ENCODE measurements around the gene ASS1.

Gene ASS1

GRCh38 chr9:130437011-130437789, 7.6 kb upstream of the ASS1 start:
- no peak for DNase-seq

DNA sequence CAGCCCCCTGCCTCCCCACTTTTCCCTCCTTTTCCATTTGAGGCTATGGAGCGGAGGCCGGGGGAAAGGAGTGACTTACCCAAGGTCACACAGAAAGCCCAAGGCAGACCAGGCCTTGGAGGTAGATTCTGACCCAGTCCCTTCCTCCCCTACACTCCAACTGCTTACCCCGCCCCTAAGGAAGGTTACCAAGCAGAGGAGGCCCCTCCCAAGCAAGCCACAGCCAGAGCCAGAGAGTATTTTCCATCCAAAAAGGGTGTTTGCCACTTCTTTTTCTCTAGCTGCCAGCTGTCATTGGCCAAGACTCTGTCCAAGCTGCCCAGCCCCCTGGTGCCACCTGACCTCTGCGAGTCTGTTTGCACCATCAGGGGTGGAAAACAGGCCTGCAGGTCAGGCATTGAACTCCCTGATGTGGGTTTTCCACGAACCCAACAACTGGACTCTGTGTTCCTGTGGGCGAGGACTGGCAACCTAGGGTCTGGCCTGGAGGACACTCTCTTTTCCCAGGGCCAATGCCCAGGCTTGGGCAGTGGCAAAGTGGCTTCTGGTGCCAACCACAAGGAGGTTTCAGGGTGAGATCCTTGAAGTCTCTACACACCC, 6.3 kb upstream of the ASS1 start:
- no peak for DNase-seq

- no peak for DNase-seq
Measured at GRCh38 chr9:130441031-130441430, 3.7 kb upstream of the ASS1 start.

DNA sequence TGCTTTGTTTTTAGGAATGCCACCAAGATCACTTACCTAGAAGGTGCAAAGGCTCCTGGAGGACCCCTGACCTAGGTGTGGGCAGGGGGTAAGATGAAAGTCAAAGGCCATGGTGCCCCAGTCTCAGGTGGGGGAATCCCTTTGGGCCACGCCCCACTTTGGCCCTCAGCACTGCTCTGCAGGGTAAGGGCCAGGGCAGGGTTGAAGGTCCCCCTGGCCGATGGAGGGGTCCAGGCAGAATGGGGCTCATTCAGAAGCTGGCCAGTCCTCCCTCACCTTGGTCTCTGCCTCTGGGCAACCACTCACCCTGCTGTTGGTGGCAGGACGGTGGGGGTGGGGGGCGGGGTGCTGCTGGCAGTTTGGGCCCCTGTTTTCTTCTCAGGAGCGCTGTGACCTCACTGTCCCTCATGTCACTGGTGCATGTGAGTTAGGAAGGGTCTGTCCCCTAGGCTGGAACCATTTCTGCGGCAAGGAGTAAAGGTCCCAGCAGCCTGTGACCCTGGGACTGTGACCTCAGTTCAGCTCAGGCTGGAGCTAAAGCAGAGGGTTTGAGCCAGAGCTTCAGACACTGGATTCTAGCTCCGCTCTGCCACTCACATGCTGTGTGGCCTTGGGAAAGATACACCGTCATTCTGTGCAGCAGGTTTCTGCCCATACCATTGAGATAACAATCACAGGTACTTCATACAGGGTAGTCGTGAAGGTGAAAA, 1.9 kb upstream of the ASS1 start:
- DNase-seq = no peak

DNA sequence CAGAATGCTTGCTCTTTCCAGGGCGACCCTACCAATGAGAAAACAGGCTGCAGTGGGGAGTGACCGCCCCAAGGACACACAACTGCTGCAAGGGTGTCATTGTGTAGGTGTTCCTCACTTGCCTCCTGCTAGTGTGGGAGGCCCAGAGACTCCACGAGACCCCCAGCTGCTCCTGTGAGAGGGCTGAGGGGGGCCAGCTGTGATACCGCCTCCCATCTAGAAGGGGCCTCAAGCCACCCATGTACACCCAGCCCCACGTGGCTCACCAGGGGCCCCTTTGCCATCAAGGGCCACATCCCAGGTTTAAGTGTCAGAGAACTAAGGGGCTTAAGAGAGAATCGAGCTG, 1.3 kb upstream of the ASS1 start:
- DNase-seq = no peak

- no peak for DNase-seq
Measured at GRCh38 chr9:130443840-130444492, 795 bp upstream of the ASS1 start.

- no peak for DNase-seq
Measured at GRCh38 chr9:130445268-130445983, 665 bp downstream of the ASS1 start.

DNA sequence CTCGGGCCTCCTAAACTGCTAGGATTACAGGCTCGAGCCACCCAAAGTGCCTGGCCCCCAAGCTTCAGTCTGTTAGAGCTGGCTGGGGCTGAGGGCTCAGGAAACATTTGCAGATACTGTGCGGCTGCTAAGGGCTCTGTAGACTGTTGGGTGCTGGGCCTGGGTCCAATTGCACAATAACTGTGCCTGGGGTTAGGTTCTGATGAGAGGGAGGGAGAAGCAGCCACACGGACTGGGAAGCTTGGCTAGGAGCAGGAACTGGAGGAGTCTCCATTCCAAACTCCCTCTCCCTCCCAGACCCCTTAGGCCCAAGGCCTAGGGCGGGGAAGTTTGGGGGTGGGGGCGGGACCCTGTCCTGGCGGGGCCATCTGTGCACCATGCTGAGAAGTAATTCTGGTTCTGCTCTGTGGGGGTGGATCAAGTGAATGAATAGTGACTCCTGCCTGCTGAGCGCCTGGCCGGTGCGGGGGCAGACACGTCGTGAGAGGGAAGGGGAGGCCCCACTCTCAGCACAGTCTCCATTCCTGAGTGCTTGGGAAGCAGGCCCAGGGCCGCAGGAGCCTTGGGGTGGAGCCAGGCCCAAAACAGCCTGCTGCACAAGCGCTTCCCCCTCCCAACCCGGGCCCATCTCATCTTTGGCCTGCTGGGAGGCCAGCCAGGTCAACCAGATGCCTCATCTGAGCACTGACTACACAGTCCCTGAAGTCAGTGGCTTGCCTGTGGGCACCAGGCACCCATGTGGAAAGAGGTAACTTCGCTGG, 1.5 kb downstream of the ASS1 start:
- DNase-seq = no peak

DNA sequence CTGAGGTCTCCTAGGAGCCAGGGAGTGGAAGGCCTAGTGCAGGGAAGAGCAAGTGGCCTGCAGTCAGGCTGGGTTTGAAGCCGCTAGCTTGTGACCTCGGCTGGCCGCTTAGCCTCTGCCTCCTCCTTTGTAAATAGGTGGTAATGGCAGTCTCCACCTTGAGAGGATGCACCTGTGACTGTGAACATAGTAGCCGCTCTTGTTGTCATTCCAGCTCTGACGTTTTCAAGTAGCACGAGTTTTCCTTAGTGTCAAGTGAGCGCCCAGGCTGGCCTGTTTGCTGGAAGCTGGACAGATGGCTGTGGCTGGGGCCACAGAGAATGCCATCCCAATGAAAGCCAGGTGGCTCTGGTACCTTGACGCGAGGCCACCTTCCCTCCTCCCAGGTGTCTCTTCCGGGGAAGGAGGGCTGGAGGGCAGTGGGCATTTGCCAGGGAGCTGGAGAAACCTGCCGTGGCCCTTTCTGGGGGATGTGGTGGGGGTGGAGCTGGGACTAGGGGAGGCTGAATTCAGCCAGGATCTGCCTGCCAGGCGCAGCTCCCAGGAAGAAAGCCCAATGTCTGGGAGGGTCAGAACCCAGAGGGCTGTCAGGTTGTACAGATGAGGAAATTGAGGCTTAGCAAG, 2.5 kb downstream of the ASS1 start:
- no peak for DNase-seq

GRCh38 chr9:130448035-130448624, 3.4 kb downstream of the ASS1 start:
- peak; percentile 35 for DNase-seq

DNA sequence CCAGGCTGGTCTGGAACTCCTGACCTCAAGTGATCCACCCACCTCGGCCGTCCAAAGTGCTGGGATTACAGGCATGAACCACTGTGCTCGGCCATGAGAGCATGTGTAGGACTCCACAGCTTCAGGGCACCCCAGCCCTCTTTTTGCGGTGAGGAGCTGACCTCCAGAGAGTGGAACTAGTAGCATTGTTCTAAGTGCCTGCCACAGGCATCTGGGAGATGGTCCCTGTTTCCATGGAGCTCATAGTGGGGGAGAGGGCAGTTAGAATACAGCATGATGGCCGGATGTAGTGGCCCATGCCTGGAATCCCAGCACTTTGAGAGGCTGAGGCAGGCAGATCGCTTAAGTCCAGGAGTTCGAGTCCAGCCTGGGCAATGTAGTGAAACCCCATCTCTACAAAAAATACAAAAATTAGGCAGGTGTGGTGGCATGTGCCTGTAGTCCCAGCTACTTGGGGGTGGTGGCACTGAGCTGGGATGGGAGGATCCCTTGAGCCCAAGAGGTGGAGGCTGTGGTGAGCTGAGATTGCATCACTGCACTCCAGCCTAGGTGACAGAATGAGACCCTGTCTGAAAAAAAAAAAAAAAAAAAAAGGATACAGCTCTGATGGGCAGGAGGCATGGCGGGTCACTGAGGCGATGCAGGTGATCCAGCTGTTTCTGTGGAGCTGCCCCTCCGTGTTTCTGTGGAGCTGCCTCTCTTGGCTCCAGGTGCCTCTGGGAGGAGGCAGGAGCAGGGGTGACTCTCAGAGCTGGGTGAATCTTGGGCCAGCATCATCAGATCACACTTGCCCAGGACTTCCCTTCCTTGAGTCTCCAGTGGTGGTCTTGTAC, 4.2 kb downstream of the ASS1 start:
- DNase-seq = no peak

- no peak for DNase-seq
Measured at GRCh38 chr9:130450344-130451003, 5.7 kb downstream of the ASS1 start.

DNA sequence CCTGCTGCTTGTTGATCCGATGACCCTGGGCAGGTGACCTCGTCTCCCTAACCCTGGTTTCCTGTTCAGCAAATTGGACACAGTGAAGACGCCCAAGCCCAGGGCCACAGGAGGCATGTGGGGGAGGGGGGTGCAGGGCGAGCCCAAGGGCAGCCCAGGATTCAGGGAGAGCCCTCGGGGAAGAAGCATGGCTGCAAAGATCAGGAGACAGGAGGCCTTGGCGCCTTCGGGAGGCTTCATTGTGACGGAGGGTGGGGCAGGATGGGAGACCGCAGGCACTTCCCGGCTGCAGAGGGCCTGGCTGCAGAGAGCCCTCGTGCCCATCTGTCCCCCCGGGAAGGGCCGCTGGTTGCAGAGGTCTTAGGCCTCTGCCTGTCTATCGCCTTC, 6.2 kb downstream of the ASS1 start:
- DNase-seq = no peak

DNA sequence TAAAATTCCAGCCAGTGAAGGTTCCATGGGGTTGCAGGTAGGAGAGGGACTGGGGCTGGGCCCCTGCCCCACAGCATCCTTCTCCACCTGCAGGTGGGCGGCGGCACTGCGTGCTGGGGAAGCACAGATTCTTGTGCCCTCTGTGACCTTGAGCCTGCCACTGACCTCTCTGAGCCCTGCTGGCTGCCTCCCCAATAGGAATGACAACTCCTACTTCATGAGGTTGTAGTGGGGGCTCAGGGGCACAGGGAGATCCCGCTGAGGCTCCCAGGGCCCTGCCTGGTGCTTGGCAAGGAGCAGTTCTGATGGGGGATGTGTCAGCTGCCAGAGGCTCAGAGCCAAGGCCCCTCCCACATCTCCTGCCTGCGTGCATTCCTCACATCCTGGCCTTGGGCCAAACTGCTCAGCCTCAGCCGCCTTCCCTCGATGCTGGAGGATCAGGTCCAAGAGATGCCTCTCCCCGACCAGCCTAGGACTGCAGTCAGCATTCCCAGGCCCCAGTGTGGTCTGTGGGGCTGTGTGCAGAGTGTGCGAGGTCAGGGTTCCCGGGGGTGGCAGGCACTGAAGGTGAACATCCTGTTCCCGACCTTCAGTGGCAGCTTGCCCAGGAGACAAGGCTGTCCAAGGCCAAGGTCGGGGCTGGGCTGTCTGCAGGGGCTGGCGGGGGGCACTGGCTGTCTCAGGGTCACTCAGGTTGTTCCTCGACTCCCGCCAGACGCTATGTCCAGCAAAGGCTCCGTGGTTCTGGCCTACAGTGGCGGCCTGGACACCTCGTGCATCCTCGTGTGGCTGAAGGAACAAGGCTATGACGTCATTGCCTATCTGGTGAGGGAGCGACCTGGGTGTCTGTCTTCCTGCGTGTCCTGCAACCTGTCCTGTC, 7.0 kb downstream of the ASS1 start:
- peak; percentile 97 for DNase-seq

- no peak for DNase-seq
Measured at GRCh38 chr9:130452835-130453234, 8.1 kb downstream of the ASS1 start.

DNA sequence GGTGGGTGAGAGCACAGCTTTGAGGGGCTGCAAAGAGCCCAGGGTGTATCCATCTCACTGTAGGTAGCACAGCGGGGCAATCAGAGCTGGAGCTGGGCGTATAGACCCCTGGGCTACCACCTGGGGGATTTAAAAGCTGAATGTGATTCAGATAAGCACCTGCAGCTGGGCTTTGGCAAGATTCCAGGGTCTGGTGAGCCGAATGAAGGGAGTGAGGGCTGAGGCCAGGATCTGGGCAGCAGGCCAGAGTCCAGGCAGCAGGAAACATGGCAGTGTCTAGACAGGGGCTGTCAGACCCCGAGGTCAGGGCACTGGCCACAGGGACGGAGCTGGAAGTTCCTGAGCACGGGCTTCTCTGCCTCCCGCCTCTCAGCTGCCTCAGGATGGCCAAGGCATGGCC, 8.7 kb downstream of the ASS1 start:
- DNase-seq = no peak

DNA sequence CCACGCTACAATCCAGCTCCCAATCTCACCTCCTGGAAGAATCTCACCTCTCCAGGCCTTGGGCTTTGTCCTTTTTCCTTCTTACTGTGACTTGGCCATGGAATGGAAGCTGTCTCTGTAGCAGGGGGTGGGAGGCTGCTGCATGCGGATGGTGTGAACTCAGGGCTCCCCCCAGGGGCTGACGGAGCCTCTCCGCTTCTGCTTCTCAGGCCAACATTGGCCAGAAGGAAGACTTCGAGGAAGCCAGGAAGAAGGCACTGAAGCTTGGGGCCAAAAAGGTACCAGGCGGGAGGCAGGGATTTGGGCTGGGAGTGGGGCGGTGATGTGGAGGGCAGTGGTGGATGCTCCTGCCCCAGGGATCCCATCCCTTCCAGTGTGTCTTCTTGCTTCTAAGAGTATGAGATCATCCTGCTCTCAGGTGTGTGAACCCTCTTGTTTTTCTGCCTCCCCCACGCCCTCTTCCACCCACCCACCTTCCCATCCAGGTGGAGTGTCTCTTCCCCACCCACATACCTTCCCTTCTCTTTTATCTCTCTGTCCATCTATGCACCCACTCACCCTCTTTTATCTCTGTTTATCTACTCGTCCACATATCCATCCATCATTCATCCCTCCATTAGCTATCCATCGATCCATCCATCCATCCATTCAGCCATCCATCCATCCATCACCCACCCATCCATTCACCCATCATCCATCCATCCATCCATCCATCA, 9.5 kb downstream of the ASS1 start:
- DNase-seq = no peak

DNA sequence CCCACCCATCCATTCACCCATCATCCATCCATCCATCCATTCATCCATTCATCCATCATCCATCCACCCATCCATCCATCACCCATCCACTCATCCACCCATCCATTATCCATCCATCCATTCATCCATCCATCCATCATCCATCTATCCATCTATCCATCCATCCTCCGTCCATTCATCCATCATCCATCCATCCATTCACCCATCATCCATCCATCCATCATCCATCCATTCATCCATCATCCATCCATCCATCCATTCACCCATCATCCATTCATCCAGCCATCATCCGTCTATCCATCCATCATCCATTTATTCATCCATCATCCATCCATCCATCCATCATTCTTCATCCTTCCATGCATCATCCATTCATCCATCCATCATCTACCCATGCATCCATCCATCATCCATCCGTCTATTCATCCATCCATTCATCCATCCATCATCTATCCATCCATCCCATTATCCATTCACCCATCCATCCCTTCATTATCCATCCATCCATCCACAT, 10.1 kb downstream of the ASS1 start:
- DNase-seq = no peak
